BJ (cell line): ENCODE measurements around the gene RETREG3. TPM values are rescaled to one million over a fixed set of nuclear protein-coding genes. Genes with fewer than 3 reads are reported as not detected.
A peak's percentile ranks its signal among the peaks of the same experiment; 100 is the strongest.

Source experiments
- CTCF ChIA-PET: fragments of 350-600 bp; formaldehyde crosslinking; extraction: SDS; loops from one replicate; lab custom pipeline; 2021; ENCODE audit warnings: antibody characterized with exemption, inconsistent platforms; lab: Yijun Ruan, JAX
- POLR2A ChIA-PET: fragments of 300-600 bp; sonication (Branson Sonifier 250); formaldehyde crosslinking; extraction: SDS; loops from one replicate; lab custom pipeline; 2021; ENCODE audit warnings: antibody characterized with exemption; lab: Charles Lee
- DNase-seq: peaks from one replicate; pipeline ENCODE4 v3.0.0-alpha.2; 2011; ENCODE audit warnings: low read depth
- H3K27me3 ChIP-seq: 2 replicates; pipeline ENCODE4 v1.6.0; 2011; ENCODE audit warnings: low read length; ENCODE audit not compliant: control insufficient read depth, insufficient read depth
- H3K36me3 ChIP-seq: 2 replicates; pipeline ENCODE4 v1.5.1; 2011; ENCODE audit warnings: low read length; ENCODE audit not compliant: control insufficient read depth, insufficient read depth
- H3K4me3 ChIP-seq: 2 replicates; pipeline ENCODE4 v1.5.1; 2011; ENCODE audit warnings: low read depth, mild to moderate bottlenecking, control low read depth, low read length
- polyA plus RNA-seq: library from polyadenylated mRNA; depleted of rRNA; stranded (reverse); fragments of >200 nt; gene quantifications from 2 replicates; pipeline ENCODE4 v1.2.3, GENCODE V29; 2011
- TF ChIP-seq, protein P1 (sequence below): IDR thresholded peaks from 2 replicates; pipeline ENCODE4 v1.5.1; 2011; ENCODE audit warnings: low read depth, mild to moderate bottlenecking, control low read depth, inconsistent platforms, low read length, moderate library complexity; ENCODE audit not compliant: insufficient read depth

Gene RETREG3
- polyA plus RNA-seq, 1 experiment = 54.4 TPM

DNA sequence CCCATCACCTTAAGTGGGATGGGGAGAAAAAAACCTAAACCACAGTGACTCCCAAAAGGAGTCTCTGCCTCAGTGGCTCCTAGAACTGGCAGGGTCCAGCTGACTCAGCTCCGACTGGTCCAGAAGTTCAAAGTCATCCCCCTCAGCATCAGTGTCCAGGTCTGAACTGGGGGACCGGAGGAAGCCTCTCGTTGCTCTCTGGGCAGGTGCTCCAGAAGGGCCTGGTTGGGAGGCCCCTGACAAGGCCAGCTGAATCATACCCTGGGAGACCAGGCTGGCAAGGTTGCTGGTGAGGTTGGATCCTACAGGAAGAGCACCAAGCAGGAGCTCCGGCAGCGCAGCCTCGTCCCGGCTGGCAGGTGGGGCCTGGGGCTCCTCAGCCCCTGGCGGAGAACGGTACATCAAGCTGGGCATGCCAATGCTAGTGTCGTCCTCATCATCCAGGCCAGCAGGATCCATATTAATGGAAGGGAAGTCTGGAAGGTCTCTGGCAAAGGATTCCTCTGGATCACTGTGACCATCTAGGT lies 27.4 kb downstream of the RETREG3 start:
- H3K27me3 ChIP-seq = no peaks in the 10 kb centered on the region
- POLR2A ChIA-PET = no interaction called here
- no peak for DNase-seq
- CTCF ChIA-PET = interaction anchor here (1.5 to 2.4 kb wide), 2 partner anchors 92 to 98 kb away, joined by 9 read pairs; no protein-coding TSS in a partner anchor
- peaks cover 29% of the 10 kb centered on the region for H3K36me3 ChIP-seq
- H3K4me3 ChIP-seq = no peak overlapping the region
- TF ChIP-seq, protein P1, sequence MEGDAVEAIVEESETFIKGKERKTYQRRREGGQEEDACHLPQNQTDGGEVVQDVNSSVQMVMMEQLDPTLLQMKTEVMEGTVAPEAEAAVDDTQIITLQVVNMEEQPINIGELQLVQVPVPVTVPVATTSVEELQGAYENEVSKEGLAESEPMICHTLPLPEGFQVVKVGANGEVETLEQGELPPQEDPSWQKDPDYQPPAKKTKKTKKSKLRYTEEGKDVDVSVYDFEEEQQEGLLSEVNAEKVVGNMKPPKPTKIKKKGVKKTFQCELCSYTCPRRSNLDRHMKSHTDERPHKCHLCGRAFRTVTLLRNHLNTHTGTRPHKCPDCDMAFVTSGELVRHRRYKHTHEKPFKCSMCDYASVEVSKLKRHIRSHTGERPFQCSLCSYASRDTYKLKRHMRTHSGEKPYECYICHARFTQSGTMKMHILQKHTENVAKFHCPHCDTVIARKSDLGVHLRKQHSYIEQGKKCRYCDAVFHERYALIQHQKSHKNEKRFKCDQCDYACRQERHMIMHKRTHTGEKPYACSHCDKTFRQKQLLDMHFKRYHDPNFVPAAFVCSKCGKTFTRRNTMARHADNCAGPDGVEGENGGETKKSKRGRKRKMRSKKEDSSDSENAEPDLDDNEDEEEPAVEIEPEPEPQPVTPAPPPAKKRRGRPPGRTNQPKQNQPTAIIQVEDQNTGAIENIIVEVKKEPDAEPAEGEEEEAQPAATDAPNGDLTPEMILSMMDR = no peak

DNA sequence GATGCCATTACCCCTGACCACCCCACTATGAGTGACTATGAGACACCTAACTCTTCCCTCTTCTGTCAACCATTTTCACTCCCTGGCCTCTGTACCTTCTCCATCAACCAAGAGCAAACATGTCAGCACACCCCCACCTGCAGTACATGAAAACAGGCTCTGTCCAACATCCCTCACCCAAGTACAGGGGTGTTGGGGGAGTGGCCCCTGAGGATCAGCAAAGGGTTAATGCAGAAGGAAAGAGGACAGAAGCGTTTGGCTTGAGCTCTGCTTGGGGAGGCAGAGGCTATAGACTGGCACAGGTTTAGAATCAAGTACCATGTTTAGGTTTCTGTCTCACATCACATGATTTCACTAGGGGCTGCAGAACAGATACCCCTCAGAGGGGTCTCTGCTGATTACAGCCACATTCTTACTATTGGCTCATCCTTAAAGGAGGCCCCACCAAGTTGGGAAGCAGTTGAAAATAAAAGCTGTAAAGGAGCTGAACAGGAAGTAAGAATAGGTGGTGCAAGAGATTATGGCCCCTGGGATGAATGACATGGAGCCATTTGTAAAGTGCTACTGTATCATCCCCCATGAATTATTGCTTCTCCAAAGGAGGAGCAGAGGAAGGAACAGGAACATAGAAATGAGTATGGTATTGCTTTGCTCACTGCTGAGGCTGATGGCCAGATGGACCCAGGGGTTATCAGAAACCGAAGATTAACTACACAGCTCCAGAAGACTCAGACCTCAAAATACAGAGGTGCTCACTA lies 29.2 kb downstream of the RETREG3 start:
- Histone ChIP-seq H3K27me3 (no peaks in the 10 kb centered on the region), H3K36me3 (peaks cover 25% of the 10 kb centered on the region), H3K4me3 (no peak overlapping the region)
- no peak for DNase-seq
- ChIA-PET POLR2A (no interaction called here), CTCF (interaction anchor here (1.5 to 3.7 kb wide), 4 partner anchors 7 to 104 kb away, joined by 5 to 30 read pairs (median 19); partner anchors contain the start of gene PLEKHH3)
- TF ChIP-seq, protein P1 = no peak

DNA sequence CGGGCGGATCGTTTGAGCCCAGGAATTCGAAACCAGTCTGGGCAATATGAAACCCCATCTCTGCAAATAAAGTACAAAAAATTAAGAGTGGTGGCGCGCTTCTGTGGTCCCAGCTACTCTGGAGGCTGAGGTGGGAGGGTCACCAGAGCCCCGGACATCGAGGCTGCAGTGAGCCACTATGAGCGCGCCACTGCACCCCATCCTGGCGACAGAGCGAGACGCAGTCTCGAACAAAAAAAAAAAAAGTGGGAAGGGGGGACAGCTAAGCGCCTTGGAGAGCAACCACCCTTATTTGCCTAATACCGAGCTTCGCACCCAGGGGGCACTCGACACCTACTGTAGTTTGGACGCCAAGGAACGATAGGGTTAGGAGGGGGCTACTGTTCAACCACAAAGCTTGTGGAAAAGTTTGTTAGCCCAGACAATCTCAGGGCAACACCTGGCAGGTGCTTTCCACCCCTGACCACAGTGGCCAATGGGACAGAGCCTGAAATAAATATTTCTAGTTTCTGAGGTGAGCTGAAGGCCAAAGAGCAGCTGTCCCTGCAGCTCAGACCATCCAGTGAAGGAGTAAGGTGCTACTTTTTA lies 30.8 kb downstream of the RETREG3 start:
- H3K27me3 ChIP-seq = no peaks in the 10 kb centered on the region
- DNase-seq = no peak
- H3K36me3 ChIP-seq = peaks cover 20% of the 10 kb centered on the region
- TF ChIP-seq, protein P1 = peak; percentile 76
- ChIA-PET POLR2A (interaction anchor here (0.5 to 0.7 kb wide), 3 partner anchors 59 to 202 kb away, joined by 3 to 5 read pairs (median 4); partner anchors contain the start of gene WNK4), CTCF (interaction anchor here (0.7 to 3.7 kb wide), 36 partner anchors 9 to 350 kb away, joined by 3 to 56 read pairs (median 4); partner anchors contain the start of genes BECN1, CCR10, CNTNAP1 and HSD17B1)
- peak overlapping the region; percentile 46 for H3K4me3 ChIP-seq

DNA sequence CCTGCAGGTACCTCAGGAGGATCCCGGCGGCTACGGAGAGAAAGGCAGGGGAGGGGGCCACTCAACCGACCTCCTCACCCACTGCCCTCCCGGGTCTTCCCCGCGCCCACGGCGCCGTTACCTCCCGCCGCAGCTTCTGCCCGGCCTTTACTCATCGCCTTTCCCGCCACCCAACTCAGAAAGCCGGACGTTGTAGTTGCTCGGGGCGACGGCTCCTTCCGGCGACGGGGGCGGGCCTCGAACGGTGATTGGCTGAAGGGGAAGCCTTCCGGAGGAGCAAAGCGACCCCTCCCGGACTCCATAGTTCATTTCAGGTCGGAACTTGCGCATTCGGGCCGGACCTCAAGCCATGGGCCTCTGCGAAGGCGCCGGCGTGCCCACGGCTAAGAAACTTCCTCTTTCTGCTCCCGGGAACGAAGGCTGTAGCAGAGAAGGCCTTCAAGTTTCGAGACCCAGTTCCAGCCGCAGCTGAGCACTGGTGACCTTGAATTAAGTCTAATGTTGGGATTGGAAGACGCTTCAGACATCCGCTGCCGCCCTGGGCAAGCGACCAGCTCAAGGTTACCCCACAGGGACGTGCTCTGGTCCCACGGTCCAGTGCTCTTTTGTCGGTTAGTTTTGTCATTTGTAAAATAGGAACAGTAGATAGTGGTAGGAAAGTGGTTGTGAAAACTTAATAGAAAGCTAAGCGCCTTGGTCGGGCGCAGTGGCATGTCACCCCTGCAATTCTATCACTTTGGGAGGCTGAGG lies 31.5 kb downstream of the RETREG3 start, which contains the start of gene PSMC3IP:
PSMC3IP (minus strand) TSS at position 198 of the 750 bp plus-strand sequence; CDS start at position 155, 43 bp downstream.
- POLR2A ChIA-PET = interaction anchor here (0.5 to 0.7 kb wide), 2 partner anchors 58 to 202 kb away, joined by 4 to 5 read pairs; partner anchors contain the start of gene WNK4
- Histone ChIP-seq H3K4me3 (peak within 1 kb of the TSS; percentile 46), H3K27me3 (no peaks in the 10 kb centered on the region), H3K36me3 (peaks cover 22% of the 10 kb centered on the region)
- CTCF ChIA-PET = interaction anchor here (0.7 to 3.7 kb wide), 36 partner anchors 8 to 351 kb away, joined by 3 to 56 read pairs (median 4); partner anchors contain the start of genes BECN1, CCR10, CNTNAP1 and HSD17B1
- peak; percentile 79 for DNase-seq
- TF ChIP-seq, protein P1 = peak; percentile 49
